Heart right ventricle (tissue), 16 donors: ENCODE measurements around the gene APOO. TPM values are rescaled to one million over a fixed set of nuclear protein-coding genes. Genes with fewer than 3 reads are reported as not detected.
A peak's percentile ranks its signal among the peaks of the same experiment; 100 is the strongest.

Source experiments
- ATAC-seq, 8 donors: fragments of 200-7000 bp; cut with Tn5 transposase; one replicate each; pipeline ENCODE4 v1.9.1; 2020; ENCODE audit warnings: mild to moderate bottlenecking in 8 of 8, moderate library complexity in 8 of 8, moderate number of reproducible peaks in 1 of 8
- DNase-seq, 2 donors: peaks; one replicate each; pipeline ENCODE4 v3.0.0-alpha.2; 2020
- H3K27ac ChIP-seq, 10 donors: fragments of 200-600 bp; sonication (generic) in 2 of 10; one replicate each; pipeline versions ENCODE4 v1.5.0 to v1.8.0; 2020 to 2022; ENCODE audit warnings: mild to moderate bottlenecking in 3 of 10
- H3K27me3 ChIP-seq, 7 donors: fragments of 200-600 bp; one replicate each; pipeline ENCODE4 v1.8.0; 2021 to 2022; ENCODE audit warnings: mild to moderate bottlenecking in 2 of 7
- H3K36me3 ChIP-seq, 9 donors: fragments of 200-600 bp; sonication (generic) in 1 of 9; one replicate each; pipeline versions ENCODE4 v1.5.0 to v1.8.0; 2020 to 2022; ENCODE audit warnings: mild to moderate bottlenecking in 2 of 9
- H3K4me1 ChIP-seq, 9 donors: fragments of 200-600 bp; sonication (generic) in 1 of 9; one replicate each; pipeline versions ENCODE4 v1.5.0 to v1.8.0; 2020 to 2022; ENCODE audit warnings: mild to moderate bottlenecking in 4 of 9
- H3K4me3 ChIP-seq, 10 donors: fragments of 200-600 bp; sonication (generic) in 2 of 10; one replicate each; pipeline versions ENCODE4 v1.5.0 to v1.8.0; 2020 to 2022; ENCODE audit warnings: mild to moderate bottlenecking in 7 of 10, moderate library complexity in 2 of 10
- H3K9me3 ChIP-seq, 11 donors: fragments of 200-600 bp in 10 of 11; sonication (generic) in 2 of 11; one replicate each; pipeline versions ENCODE4 v1.5.0 to v1.8.0; 2013 to 2022; ENCODE audit warnings: mild to moderate bottlenecking in 2 of 11, control low read depth in 1 of 11, moderate library complexity in 1 of 11
- WGBS, 2 donors: extraction: QIAGEN DNeasy Blood & Tissue Kit; methylation state at CpG; one replicate each; pipeline ENCODE4 v1.1.7; 2013; ENCODE audit warnings: inconsistent platforms in 1 of 2; 5-methylcytosine and 5-hydroxymethylcytosine counted together
- intact Hi-C, 10 donors: fragments of 100-400 bp; cut with DNase I; formaldehyde crosslinking; loops; one replicate each; pipeline versions ENCODE4 v1.11.1 to v1.14.2; 2022
- polyA plus RNA-seq, 2 donors: library from polyadenylated mRNA; stranded (reverse); fragments of 200-250 nt; gene quantifications; one replicate each; pipeline ENCODE4 v1.2.3, GENCODE V29; 2013
- total RNA-seq, 10 donors: library from RNA; stranded (reverse); fragmentation: NEBNext Ultra II Directional in 3 of 10; extraction: Animal tissue kit (Norgen Biotek cat#: 25700) in 3 of 10; gene quantifications; one replicate each; pipeline versions ENCODE4 v1.2.1 to v1.2.4, GENCODE V29; 2021 to 2023
- TF ChIP-seq, protein P1 (sequence below), 9 donors: fragments of 200-600 bp; sonication (generic) in 2 of 9; IDR thresholded peaks; one replicate each; pipeline versions ENCODE4 v1.5.0 to v1.8.0; 2021 to 2022; ENCODE audit warnings: antibody characterized with exemption in 9 of 9, mild to moderate bottlenecking in 5 of 9, moderate library complexity in 1 of 9
- donor health status: Arrhythmogenic right ventricular cardiomyopathy.
- donor health status: ischemic (EF 13 %, LVEDD 7.1; RV severe dilation, severe dysfunction).
- donor health status: healthy with polysubstance abuse.
- donor health status: DM: no; HTN: yes; CAD: no.
- donor health status: DM: no; HTN: no; CAD: no.
- donor health status: ischemic (EF 25% LVEDD 6.9; RV normal size, moderate dysfunction).
- donor health status: ischemic (EF 25% LVEDD 5.7; RV mildly dilated, moderate dysfunction).
- donor health status: healthy.
- donor health status: DM: yes; HTN: yes; CAD: no.
- donor health status: Ischemic cardiomyopathy.
- donor health status: ischemic (EF 35%, LVEDD 5.7; RV mildly dilated, moderate dysfunction).
- donor health status: nonischemic (EF 11% LVEDD 7.7; RV severe dilation, severe dysfunction).
- donor health status: DM: yes; HTN: yes; CAD: no.
- donor health status: PGD.
- donor health status: ischemic (EF 29% LVEDD 5.4; RV normal size, mild dysfunction).
- donor health status: nonischemic (EF 23%, LVEDD 6.1; RV moderate dilation, normal function).

Gene APOO
- total and polyA plus RNA-seq, 12 donors, result 60.9 to 132 (median 102) TPM

DNA sequence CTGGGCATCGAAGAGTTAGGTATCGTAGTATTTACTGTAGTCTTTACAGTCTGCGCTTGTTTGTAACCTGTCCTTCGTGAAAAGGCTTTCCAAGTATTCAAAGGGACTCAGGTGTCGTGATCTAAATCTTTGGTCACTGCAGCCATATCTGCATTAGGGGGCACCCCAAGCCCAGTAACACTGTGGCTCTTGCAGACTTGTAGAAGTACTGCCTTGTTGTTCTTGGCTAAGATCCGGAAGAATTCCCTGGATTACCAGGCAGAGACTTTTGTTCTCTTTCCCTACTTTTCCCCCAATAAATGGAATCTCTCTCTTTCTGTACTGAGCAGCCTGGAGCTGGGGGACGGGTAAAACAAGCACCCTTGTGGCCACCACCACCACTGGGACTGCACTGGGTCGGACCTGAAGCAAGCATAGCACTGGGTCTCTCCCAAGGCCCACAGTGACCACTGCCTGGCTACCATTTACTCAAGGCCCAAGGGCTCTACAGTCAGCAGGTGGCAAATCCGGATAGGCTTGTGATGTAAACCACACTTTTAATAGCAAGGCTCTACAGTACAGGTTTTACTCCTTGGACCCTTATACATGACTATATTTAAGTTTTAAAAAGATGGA is 12.1 kb upstream of the APOO start:
- Histone ChIP-seq H3K9me3 (peaks cover 0 to 10% (median 0%) of the 10 kb centered on the region in 11 donors), H3K27ac (no peak overlapping the region), H3K4me1 (no peaks in the 10 kb centered on the region), H3K4me3 (no peak overlapping the region), H3K27me3 (peaks cover 0 to 72% (median 0%) of the 10 kb centered on the region in 7 donors), H3K36me3 (no peaks in the 10 kb centered on the region)
- intact Hi-C loops, result loop anchor here in 2 of 10 donors (10.0 kb wide), 2 partner anchors 85 to 105 kb away; partner anchors contain the start of gene KLHL15 (in 1 of the 2)
- WGBS, 2 donors, result 72 to 78% methylated on average over 9 of the region's 9 CpGs
- no peak for ATAC-seq
- no peak for DNase-seq
- TF ChIP-seq, protein P1, sequence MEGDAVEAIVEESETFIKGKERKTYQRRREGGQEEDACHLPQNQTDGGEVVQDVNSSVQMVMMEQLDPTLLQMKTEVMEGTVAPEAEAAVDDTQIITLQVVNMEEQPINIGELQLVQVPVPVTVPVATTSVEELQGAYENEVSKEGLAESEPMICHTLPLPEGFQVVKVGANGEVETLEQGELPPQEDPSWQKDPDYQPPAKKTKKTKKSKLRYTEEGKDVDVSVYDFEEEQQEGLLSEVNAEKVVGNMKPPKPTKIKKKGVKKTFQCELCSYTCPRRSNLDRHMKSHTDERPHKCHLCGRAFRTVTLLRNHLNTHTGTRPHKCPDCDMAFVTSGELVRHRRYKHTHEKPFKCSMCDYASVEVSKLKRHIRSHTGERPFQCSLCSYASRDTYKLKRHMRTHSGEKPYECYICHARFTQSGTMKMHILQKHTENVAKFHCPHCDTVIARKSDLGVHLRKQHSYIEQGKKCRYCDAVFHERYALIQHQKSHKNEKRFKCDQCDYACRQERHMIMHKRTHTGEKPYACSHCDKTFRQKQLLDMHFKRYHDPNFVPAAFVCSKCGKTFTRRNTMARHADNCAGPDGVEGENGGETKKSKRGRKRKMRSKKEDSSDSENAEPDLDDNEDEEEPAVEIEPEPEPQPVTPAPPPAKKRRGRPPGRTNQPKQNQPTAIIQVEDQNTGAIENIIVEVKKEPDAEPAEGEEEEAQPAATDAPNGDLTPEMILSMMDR (IDR thresholded peaks at IDR 0.05), result peak in 2 of 9 donors; percentile 6 to 13

DNA sequence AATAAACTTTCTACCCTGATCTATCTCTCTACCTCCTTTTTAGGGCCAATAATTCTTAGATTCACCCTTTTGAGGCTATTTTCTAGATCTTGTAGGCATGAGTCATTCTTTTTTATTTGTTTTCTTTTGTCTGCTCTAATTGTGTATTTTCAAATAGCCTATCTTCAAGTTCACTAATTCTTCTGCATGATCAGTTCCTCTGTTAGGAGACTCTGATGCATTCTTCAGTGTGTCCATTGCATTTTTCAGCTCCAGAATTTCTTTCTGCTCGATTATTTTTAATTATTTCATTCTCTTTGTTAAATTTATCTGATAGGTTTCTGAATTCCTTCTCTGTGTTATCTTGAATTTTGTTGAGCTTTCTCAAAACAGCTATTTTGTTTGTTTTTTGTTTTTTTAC is 11.4 kb upstream of the APOO start:
- TF ChIP-seq, protein P1 (IDR thresholded peaks at IDR 0.05), result no peak
- peaks cover 0 to 73% (median 0%) of the 10 kb centered on the region in 7 donors for H3K27me3 ChIP-seq
- no peak overlapping the region for H3K27ac ChIP-seq
- ATAC-seq (no peak), DNase-seq (no peak)
- H3K36me3 ChIP-seq, result no peaks in the 10 kb centered on the region
- intact Hi-C loops, result loop anchor here in 1 of 10 donors (10.0 kb wide), 1 partner anchor 106 kb away; the partner anchor contains the start of gene KLHL15
- H3K4me1 ChIP-seq, result no peaks in the 10 kb centered on the region
- no peak overlapping the region for H3K4me3 ChIP-seq
- 81 to 83% methylated on average over 1 of the region's 1 CpG for WGBS, 2 donors
- H3K9me3 ChIP-seq, result peaks cover 0 to 10% (median 0%) of the 10 kb centered on the region in 11 donors

DNA sequence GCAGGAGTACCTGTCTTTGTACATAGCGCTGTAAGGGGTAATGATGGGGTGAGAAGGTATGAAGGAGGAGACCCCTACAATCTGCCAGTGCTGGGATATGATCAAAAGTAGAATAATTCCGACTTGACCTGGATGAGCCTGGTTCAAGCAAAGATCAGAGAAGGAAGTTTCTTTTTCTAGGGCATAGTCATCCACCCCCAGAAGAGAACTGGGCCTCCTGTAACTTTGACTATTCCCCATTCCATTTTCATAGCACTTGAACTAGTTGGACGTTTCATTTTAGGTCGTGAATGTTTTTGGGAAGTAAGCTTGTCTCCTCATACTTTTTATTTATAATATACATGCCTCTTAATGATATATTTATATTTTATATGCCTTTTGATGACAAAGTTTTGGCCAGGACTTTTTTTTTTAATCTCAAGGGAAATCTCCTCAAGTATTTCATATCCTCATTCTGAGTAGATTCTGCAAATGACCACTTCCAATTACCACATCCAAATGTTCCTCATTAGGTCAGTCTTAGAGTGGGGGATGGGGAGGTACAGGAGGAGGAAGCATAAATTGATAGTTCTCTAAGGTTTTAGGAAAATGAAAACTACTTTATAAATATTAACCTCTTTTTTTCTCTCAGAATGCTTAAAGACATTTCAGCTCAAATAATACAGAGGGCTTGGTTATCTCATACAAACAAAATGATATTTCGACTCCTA is 3.5 kb upstream of the APOO start:
- Histone ChIP-seq H3K9me3 (no peaks in the 10 kb centered on the region), H3K27me3 (peaks cover 0 to 37% (median 0%) of the 10 kb centered on the region in 7 donors), H3K4me3 (no peak overlapping the region), H3K4me1 (peaks cover 0 to 11% (median under 1%) of the 10 kb centered on the region in 9 donors), H3K27ac (peak overlapping the region in 1 of 10 donors; percentile 31), H3K36me3 (no peaks in the 10 kb centered on the region)
- DNase-seq, result no peak
- intact Hi-C loops, result loop anchor here in 1 of 10 donors (10.0 kb wide), 1 partner anchor 114 kb away; the partner anchor contains the start of gene KLHL15
- ATAC-seq, result no peak
- 76 to 82% methylated on average over 5 of the region's 5 CpGs for WGBS, 2 donors
- TF ChIP-seq, protein P1 (IDR thresholded peaks at IDR 0.05), result no peak

DNA sequence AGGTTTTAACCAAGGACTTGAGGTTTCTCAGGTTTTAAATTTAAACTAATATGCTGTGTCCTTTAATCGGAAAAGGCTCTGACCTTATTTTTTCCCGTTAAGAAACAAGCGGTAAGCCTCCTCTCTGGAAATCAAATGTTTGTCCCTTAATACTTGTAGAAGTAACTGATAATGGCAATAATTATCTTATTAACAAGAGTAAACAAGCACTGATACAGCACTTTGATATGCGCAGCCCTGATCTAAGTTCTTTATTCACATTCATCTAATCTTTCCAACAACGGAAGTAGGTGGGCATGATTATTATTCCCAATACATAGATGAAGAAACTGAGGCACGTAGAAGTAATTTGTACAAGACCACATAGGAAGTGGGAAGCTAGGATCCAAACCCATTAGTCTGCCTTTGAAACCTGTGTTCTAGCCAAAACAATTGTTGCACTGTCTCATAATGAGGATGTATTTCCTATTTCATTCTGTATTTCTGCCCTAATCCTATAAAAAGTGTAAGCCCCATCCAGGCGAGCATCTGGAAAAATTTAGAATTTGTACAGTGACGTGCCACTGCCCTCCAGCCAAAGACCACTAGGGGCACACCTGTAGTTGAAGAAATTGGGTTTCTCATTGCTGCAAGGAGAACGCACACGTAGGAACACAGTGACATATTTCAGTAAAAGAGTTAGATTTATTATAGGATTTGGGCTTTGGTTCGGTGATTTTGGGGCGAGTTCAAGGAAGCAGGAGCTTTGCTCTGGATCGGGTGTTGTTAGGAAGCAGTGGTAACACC is 674 bp upstream of the APOO start:
- 30 to 39% methylated on average over 13 of the region's 13 CpGs for WGBS, 2 donors
- TF ChIP-seq, protein P1 (IDR thresholded peaks at IDR 0.05), result peak in 4 of 9 donors; percentile 11 to 22 (median 16)
- Histone ChIP-seq H3K27ac (peak overlapping the region; percentile 78 to 95 (median 88)), H3K9me3 (no peaks in the 10 kb centered on the region), H3K36me3 (no peaks in the 10 kb centered on the region), H3K4me3 (peak overlapping the region in 9 of 10 donors; percentile 56 to 75 (median 68)), H3K4me1 (peaks cover 0 to 16% (median 2%) of the 10 kb centered on the region in 9 donors), H3K27me3 (peaks cover 0 to 26% (median 0%) of the 10 kb centered on the region in 7 donors)
- no peak for DNase-seq
- ATAC-seq, result no peak
- intact Hi-C loops, result loop anchor here (1.0 to 10.0 kb wide), 10 partner anchors 114 to 244 kb away; partner anchors contain the start of genes EIF2S3 (in 6 of the 10), KLHL15 (in 4 of the 10) and SAT1 (in 1 of the 10)
